Liver (tissue), 9 donors: ENCODE results near the gene MINK1. TPM values are rescaled to one million over a fixed set of nuclear protein-coding genes. Genes with fewer than 3 reads are reported as not detected.

ENCODE experiments used
- DNase-seq: peaks from one replicate; pipeline ENCODE4 v3.0.0-alpha.2; 2017; ENCODE audit warnings: low spot score
- H3K27ac ChIP-seq, 2 donors: one replicate each; pipeline ENCODE4 v1.7.0; 2013; ENCODE audit warnings: inconsistent platforms in 2 of 2, low read length in 2 of 2, control low read depth in 1 of 2, low read depth in 1 of 2, mild to moderate bottlenecking in 1 of 2
- H3K27me3 ChIP-seq, 4 donors: one replicate each; pipeline versions ENCODE4 v1.6.1 to v1.7.0; 2013; ENCODE audit warnings: low read length in 3 of 4, inconsistent platforms in 1 of 4, mild to moderate bottlenecking in 1 of 4, moderate library complexity in 1 of 4; ENCODE audit not compliant: control insufficient read depth in 4 of 4, insufficient read depth in 4 of 4
- H3K36me3 ChIP-seq, 4 donors: one replicate each; pipeline versions ENCODE4 v1.6.1 to v1.7.0; 2013; ENCODE audit warnings: low read length in 3 of 4, mild to moderate bottlenecking in 3 of 4, low read depth in 1 of 4, moderate library complexity in 1 of 4; ENCODE audit not compliant: control insufficient read depth in 4 of 4, insufficient read depth in 3 of 4
- H3K4me1 ChIP-seq, 4 donors: one replicate each; pipeline versions ENCODE4 v1.6.1 to v1.7.0; 2013; ENCODE audit warnings: low read length in 3 of 4, mild to moderate bottlenecking in 3 of 4, moderate library complexity in 1 of 4; ENCODE audit not compliant: control insufficient read depth in 4 of 4, insufficient read depth in 4 of 4
- H3K4me3 ChIP-seq, 3 donors: one replicate each; pipeline versions ENCODE4 v1.6.1 to v1.7.0; 2013; ENCODE audit warnings: low read length in 3 of 3, control low read depth in 1 of 3, low read depth in 1 of 3, mild to moderate bottlenecking in 1 of 3
- H3K9ac ChIP-seq, 2 donors: one replicate each; pipeline ENCODE4 v1.7.0; 2013; ENCODE audit warnings: low read length in 2 of 2, mild to moderate bottlenecking in 2 of 2, moderate library complexity in 2 of 2, control low read depth in 1 of 2, low read depth in 1 of 2
- H3K9me3 ChIP-seq, 4 donors: one replicate each; pipeline versions ENCODE4 v1.6.1 to v1.7.0; 2013; ENCODE audit warnings: low read length in 3 of 4; ENCODE audit not compliant: control insufficient read depth in 4 of 4
- ATF3 ChIP-seq: IDR thresholded peaks from 2 replicates; pipeline ENCODE4 v1.6.1; 2016; ENCODE audit warnings: antibody characterized with exemption
- EGR1 ChIP-seq, 2 donors: IDR thresholded peaks; 2 replicates each; pipeline ENCODE4 v1.6.1; 2016 to 2018; ENCODE audit warnings: antibody characterized with exemption in 2 of 2, low read depth in 2 of 2
- FOXA1 ChIP-seq: IDR thresholded peaks from 2 replicates; pipeline ENCODE4 v1.6.1; 2016; ENCODE audit warnings: antibody characterized with exemption
- FOXA2 ChIP-seq: IDR thresholded peaks from 2 replicates; pipeline ENCODE4 v1.6.1; 2016; ENCODE audit warnings: antibody characterized with exemption
- GABPA ChIP-seq, 2 donors: IDR thresholded peaks in 1 of 2; conservative IDR thresholded peaks in 1 of 2; 2 replicates each; pipeline ENCODE4 v1.6.1; 2016; ENCODE audit warnings: antibody characterized with exemption in 2 of 2, mild to moderate bottlenecking in 1 of 2, moderate library complexity in 1 of 2
- HNF4A ChIP-seq, 2 donors: conservative IDR thresholded peaks; 2 replicates each; pipeline ENCODE4 v1.6.1; 2016; ENCODE audit warnings: antibody characterized with exemption in 2 of 2, mild to moderate bottlenecking in 2 of 2
- HNF4G ChIP-seq: IDR thresholded peaks from 2 replicates; pipeline ENCODE4 v1.6.1; 2016; ENCODE audit warnings: antibody characterized with exemption
- JUND ChIP-seq, 2 donors: IDR thresholded peaks; 2 replicates each; pipeline ENCODE4 v1.6.1; 2016; ENCODE audit warnings: antibody characterized with exemption in 2 of 2
- NR2F2 ChIP-seq: IDR thresholded peaks from 2 replicates; pipeline ENCODE4 v1.6.1; 2016; ENCODE audit warnings: antibody characterized with exemption
- RAD21 ChIP-seq, 2 donors: IDR thresholded peaks; 2 replicates each; pipeline ENCODE4 v1.6.1; 2016; ENCODE audit warnings: antibody characterized with exemption in 2 of 2, mild to moderate bottlenecking in 2 of 2
- REST ChIP-seq: IDR thresholded peaks from 2 replicates; pipeline ENCODE4 v1.6.1; 2016; ENCODE audit warnings: antibody characterized with exemption, mild to moderate bottlenecking
- RXRA ChIP-seq, 2 donors: IDR thresholded peaks; 2 replicates each; pipeline ENCODE4 v1.6.1; 2017 to 2018; ENCODE audit warnings: antibody characterized with exemption in 2 of 2, mild to moderate bottlenecking in 1 of 2
- SP1 ChIP-seq: IDR thresholded peaks from 2 replicates; pipeline ENCODE4 v1.6.1; 2018; ENCODE audit warnings: antibody characterized with exemption, mild to moderate bottlenecking
- TAF1 ChIP-seq: conservative IDR thresholded peaks from 2 replicates; pipeline ENCODE4 v1.6.1; 2016; ENCODE audit warnings: antibody characterized with exemption, mild to moderate bottlenecking
- YY1 ChIP-seq: IDR thresholded peaks from 2 replicates; pipeline ENCODE4 v1.6.1; 2016; ENCODE audit warnings: antibody characterized with exemption, mild to moderate bottlenecking
- WGBS: extraction: QIAGEN DNeasy Blood & Tissue Kit; methylation state at CpG from one replicate; pipeline ENCODE4 v1.1.7; 2013; 5-methylcytosine and 5-hydroxymethylcytosine counted together
- polyA plus RNA-seq, 2 donors: library from polyadenylated mRNA; stranded (reverse) in 1 of 2; unstranded in 1 of 2; fragments of 200-250 nt in 1 of 2; fragments of >200 nt in 1 of 2; fragmentation: Nextera tagmentation in 1 of 2; extraction: Ambion mirVana in 1 of 2; gene quantifications; one replicate each; pipeline versions ENCODE4 v1.2.1 to v1.2.3, GENCODE V29; 2013 to 2015
- total RNA-seq, 2 donors: library from RNA; depleted of rRNA; stranded (reverse); fragments of >200 nt; gene quantifications; one replicate each; pipeline ENCODE4 v1.2.3, GENCODE V29; 2014
- TF ChIP-seq, protein P1 (sequence below): IDR thresholded peaks from 2 replicates; pipeline ENCODE4 v1.6.1; 2016; ENCODE audit warnings: antibody characterized with exemption
- TF ChIP-seq, protein P2 (sequence below): fragments of 150-350 bp; IDR thresholded peaks from 2 replicates; pipeline ENCODE4 v1.5.1; 2017; ENCODE audit warnings: improper control_type of control experiment, low read depth, low read length; ENCODE audit not compliant: missing input control
- TF ChIP-seq, protein P3 (sequence below): IDR thresholded peaks from 2 replicates; pipeline ENCODE4 v1.6.1; 2016; ENCODE audit warnings: antibody characterized with exemption
- donor health status: healthy.
- donor health status: healthy.
- donor health status: healthy.
- donor health status: healthy.
- donor health status: healthy.

MINK1 gene
- total and polyA plus RNA-seq, 4 donors: 6.9 to 30.6 (median 21.1) TPM

- H3K9me3 ChIP-seq: no peaks in the 10 kb centered on the region
- TF ChIP-seq SP1 (no peak), TAF1 (no peak), NR2F2 (no peak), FOXA2 (no peak), RAD21 (IDR thresholded peaks at IDR 0.05) (peak in 1 of 2 donors; percentile 19), YY1 (peak; percentile 38), RXRA (IDR thresholded peaks at IDR 0.05) (peak in 1 of 2 donors; percentile 68), ATF3 (peak; percentile 54), REST (no peak), JUND (IDR thresholded peaks at IDR 0.05) (peak; percentile 86 to 99), HNF4A (conservative IDR thresholded peaks at IDR 0.05) (peak; percentile 15 to 91), GABPA (IDR thresholded peaks at IDR 0.05 in 1 of 2, conservative IDR thresholded peaks at IDR 0.05 in 1 of 2) (peak in 1 of 2 donors; percentile 31), EGR1 (IDR thresholded peaks at IDR 0.05; ENCODE audit: low read depth in 2 of 2) (no peak), HNF4G (no peak), FOXA1 (no peak)
- TF ChIP-seq, protein P1, sequence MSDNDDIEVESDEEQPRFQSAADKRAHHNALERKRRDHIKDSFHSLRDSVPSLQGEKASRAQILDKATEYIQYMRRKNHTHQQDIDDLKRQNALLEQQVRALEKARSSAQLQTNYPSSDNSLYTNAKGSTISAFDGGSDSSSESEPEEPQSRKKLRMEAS: peak; percentile 54
- TF ChIP-seq, protein P2, sequence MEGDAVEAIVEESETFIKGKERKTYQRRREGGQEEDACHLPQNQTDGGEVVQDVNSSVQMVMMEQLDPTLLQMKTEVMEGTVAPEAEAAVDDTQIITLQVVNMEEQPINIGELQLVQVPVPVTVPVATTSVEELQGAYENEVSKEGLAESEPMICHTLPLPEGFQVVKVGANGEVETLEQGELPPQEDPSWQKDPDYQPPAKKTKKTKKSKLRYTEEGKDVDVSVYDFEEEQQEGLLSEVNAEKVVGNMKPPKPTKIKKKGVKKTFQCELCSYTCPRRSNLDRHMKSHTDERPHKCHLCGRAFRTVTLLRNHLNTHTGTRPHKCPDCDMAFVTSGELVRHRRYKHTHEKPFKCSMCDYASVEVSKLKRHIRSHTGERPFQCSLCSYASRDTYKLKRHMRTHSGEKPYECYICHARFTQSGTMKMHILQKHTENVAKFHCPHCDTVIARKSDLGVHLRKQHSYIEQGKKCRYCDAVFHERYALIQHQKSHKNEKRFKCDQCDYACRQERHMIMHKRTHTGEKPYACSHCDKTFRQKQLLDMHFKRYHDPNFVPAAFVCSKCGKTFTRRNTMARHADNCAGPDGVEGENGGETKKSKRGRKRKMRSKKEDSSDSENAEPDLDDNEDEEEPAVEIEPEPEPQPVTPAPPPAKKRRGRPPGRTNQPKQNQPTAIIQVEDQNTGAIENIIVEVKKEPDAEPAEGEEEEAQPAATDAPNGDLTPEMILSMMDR: peak; percentile 3
- TF ChIP-seq, protein P3, sequence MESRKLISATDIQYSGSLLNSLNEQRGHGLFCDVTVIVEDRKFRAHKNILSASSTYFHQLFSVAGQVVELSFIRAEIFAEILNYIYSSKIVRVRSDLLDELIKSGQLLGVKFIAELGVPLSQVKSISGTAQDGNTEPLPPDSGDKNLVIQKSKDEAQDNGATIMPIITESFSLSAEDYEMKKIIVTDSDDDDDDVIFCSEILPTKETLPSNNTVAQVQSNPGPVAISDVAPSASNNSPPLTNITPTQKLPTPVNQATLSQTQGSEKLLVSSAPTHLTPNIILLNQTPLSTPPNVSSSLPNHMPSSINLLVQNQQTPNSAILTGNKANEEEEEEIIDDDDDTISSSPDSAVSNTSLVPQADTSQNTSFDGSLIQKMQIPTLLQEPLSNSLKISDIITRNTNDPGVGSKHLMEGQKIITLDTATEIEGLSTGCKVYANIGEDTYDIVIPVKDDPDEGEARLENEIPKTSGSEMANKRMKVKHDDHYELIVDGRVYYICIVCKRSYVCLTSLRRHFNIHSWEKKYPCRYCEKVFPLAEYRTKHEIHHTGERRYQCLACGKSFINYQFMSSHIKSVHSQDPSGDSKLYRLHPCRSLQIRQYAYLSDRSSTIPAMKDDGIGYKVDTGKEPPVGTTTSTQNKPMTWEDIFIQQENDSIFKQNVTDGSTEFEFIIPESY: peak; percentile 83
- peaks cover 5 to 57% (median 43%) of the 10 kb centered on the region in 4 donors for H3K4me1 ChIP-seq
- peak overlapping the region in 1 of 3 donors; percentile 91 for H3K4me3 ChIP-seq
- peaks cover 6 to 26% (median 12%) of the 10 kb centered on the region in 4 donors for H3K36me3 ChIP-seq
- 36% methylated on average over 7 of the region's 7 CpGs for WGBS
- H3K9ac ChIP-seq: no peak overlapping the region
- peak; percentile 61 for DNase-seq
- no peaks in the 10 kb centered on the region for H3K27me3 ChIP-seq
- peak overlapping the region; percentile 65 to 73 for H3K27ac ChIP-seq
These were observed 112.2 kb downstream of the MINK1 start for GRCh38 chr17:4945176-4945943.
